HCT116 (cell line): ENCODE data around the gene GCLC. TPM values are rescaled to one million over a fixed set of nuclear protein-coding genes. Genes with fewer than 3 reads are reported as not detected.

ENCODE experiments used
- ATAC-seq: fragments of 200-7000 bp; cut with Tn5 transposase; 2 replicates; pipeline ENCODE4 v1.9.1; 2020; ENCODE audit warnings: mild to moderate bottlenecking, moderate library complexity
- BruUV-seq: library from RNA; stranded (reverse); fragments of 400-500 nt; replicated peaks from 2 replicates; lab custom pipeline; 2021; lab: Mats Ljungman, UMichigan
- CTCF ChIA-PET: fragments of 300-600 bp; sonication (Branson Sonifier 250); formaldehyde crosslinking; loops from one replicate; lab custom pipeline; 2021; ENCODE audit warnings: antibody characterized with exemption; lab: Charles Lee
- POLR2A ChIA-PET: fragments of 300-600, 350-600 bp; sonication (Branson Sonifier 250); formaldehyde crosslinking; loops from one replicate; lab custom pipeline; 2021; ENCODE audit warnings: antibody characterized with exemption; lab: Charles Lee
- RAD21 ChIA-PET, 2 experiments: fragments of 300-600 bp; sonication (Branson Sonifier 250); formaldehyde crosslinking; loops; one replicate each; lab custom pipeline; 2023; ENCODE audit warnings: low total read pairs in 2 of 2; ENCODE audit not compliant: uncharacterized antibody in 2 of 2, unreplicated experiment in 2 of 2, low non-redundant PET in 1 of 2; lab: Charles Lee
- DNase-seq: peaks from one replicate; pipeline ENCODE4 v3.0.0-alpha.2; 2010; ENCODE audit warnings: low read depth, low spot score
- H2AFZ ChIP-seq: fragments of 200-600 bp; shearing (Covaris generic), sonication (generic); 2 replicates; pipeline ENCODE4 v1.6.1; 2017; ENCODE audit warnings: low read depth, mixed run types, mixed read lengths, antibody characterized with exemption, low read length; ENCODE audit not compliant: poor library complexity, severe bottlenecking
- H3K27ac ChIP-seq: 2 replicates; pipeline ENCODE4 v1.5.1; 2012; ENCODE audit warnings: low read depth, low read length
- H3K27me3 ChIP-seq: fragments of 200-600 bp; sonication (generic); 2 replicates; pipeline ENCODE4 v1.6.1; 2016; ENCODE audit warnings: mixed run types, low read length, mixed read lengths; ENCODE audit not compliant: insufficient read depth
- H3K36me3 ChIP-seq, 2 experiments: fragments of 200-500 bp in 1 of 2; fragments of 200-600 bp in 1 of 2; sonication (Bioruptor generic) in 1 of 2; sonication (generic) in 1 of 2; 2 replicates each; pipeline versions ENCODE4 v1.5.1 to v1.6.1; 2014 to 2016; ENCODE audit warnings: low read length in 2 of 2, inconsistent platforms in 1 of 2, mixed read lengths in 1 of 2, mixed run types in 1 of 2; ENCODE audit not compliant: insufficient read depth in 2 of 2, control insufficient read depth in 1 of 2
- H3K4me1 ChIP-seq, 2 experiments: fragments of 200-600 bp in 1 of 2; sonication (generic) in 1 of 2; 2 replicates each; pipeline versions ENCODE4 v1.5.1 to v1.6.1; 2012 to 2017; ENCODE audit warnings: low read length in 2 of 2, inconsistent platforms in 1 of 2, mild to moderate bottlenecking in 1 of 2, mixed read lengths in 1 of 2, mixed run types in 1 of 2, moderate library complexity in 1 of 2; ENCODE audit not compliant: insufficient read depth in 2 of 2, control insufficient read depth in 1 of 2
- H3K4me2 ChIP-seq: fragments of 200-600 bp; sonication (generic); 2 replicates; pipeline ENCODE4 v1.6.1; 2017; ENCODE audit warnings: mixed run types, low read length, mixed read lengths
- H3K4me3 ChIP-seq, 2 experiments: fragments of 200-600 bp in 1 of 2; sonication (generic) in 1 of 2; replicated peaks in 1 of 2; 2 replicates each; pipeline ENCODE4 v1.5.1; 2011 to 2016; ENCODE audit warnings: low read length in 2 of 2, control low read depth in 1 of 2, low read depth in 1 of 2, mild to moderate bottlenecking in 1 of 2, mixed read lengths in 1 of 2, mixed run types in 1 of 2
- H3K79me2 ChIP-seq: fragments of 200-600 bp; sonication (generic); 2 replicates; pipeline ENCODE4 v1.6.1; 2017; ENCODE audit warnings: mild to moderate bottlenecking, mixed run types, low read length, moderate library complexity, mixed read lengths; ENCODE audit not compliant: insufficient read depth
- H3K9ac ChIP-seq: fragments of 200-600 bp; sonication (generic); 2 replicates; pipeline ENCODE4 v1.6.1; 2016; ENCODE audit warnings: low read length, mixed read lengths
- H3K9me2 ChIP-seq: fragments of 200-600 bp; sonication (generic), shearing (Covaris generic); 2 replicates; pipeline ENCODE4 v1.6.1; 2017; ENCODE audit warnings: mixed run types, mild to moderate bottlenecking, moderate library complexity; ENCODE audit not compliant: insufficient read depth
- H3K9me3 ChIP-seq, 2 experiments: fragments of 200-500 bp in 1 of 2; fragments of 200-600 bp in 1 of 2; sonication (Bioruptor generic) in 1 of 2; sonication (generic) in 1 of 2; 2 replicates each; pipeline ENCODE4 v1.6.1; 2014 to 2017; ENCODE audit warnings: low read length in 2 of 2, mixed read lengths in 2 of 2, inconsistent platforms in 1 of 2, low read depth in 1 of 2, mild to moderate bottlenecking in 1 of 2, mixed run types in 1 of 2, moderate library complexity in 1 of 2; ENCODE audit not compliant: control insufficient read depth in 1 of 2, insufficient read depth in 1 of 2
- H4K20me1 ChIP-seq: fragments of 200-600 bp; sonication (generic), shearing (Covaris generic); 2 replicates; pipeline ENCODE4 v1.6.1; 2017; ENCODE audit warnings: mixed run types, mild to moderate bottlenecking, moderate library complexity; ENCODE audit not compliant: insufficient read depth
- CBX3 ChIP-seq: IDR thresholded peaks from 2 replicates; pipeline ENCODE4 v1.6.1; 2012; ENCODE audit warnings: low read depth
- CEBPB ChIP-seq: IDR thresholded peaks from 2 replicates; pipeline ENCODE4 v1.6.1; 2012; ENCODE audit warnings: low read depth
- ELF1 ChIP-seq: IDR thresholded peaks from 2 replicates; pipeline ENCODE4 v1.6.1; 2012; ENCODE audit warnings: low read depth, borderline replicate concordance
- EZH2 ChIP-seq: fragments of 200-600 bp; sonication (generic); IDR thresholded peaks from 2 replicates; pipeline ENCODE4 v1.6.1; 2017; ENCODE audit warnings: antibody characterized with exemption, mixed run types
- EZH2phosphoT487 ChIP-seq: fragments of 200-600 bp; IDR thresholded peaks from 2 replicates; pipeline ENCODE4 v1.6.1; 2018; ENCODE audit warnings: antibody characterized with exemption, borderline replicate concordance
- FOSL1 ChIP-seq: IDR thresholded peaks from 2 replicates; pipeline ENCODE4 v1.6.1; 2012; ENCODE audit warnings: low read depth
- JUND ChIP-seq: IDR thresholded peaks from 2 replicates; pipeline ENCODE4 v1.6.1; 2012
- POLR2A ChIP-seq: IDR thresholded peaks from 2 replicates; pipeline ENCODE4 v1.7.0; 2011; ENCODE audit warnings: borderline replicate concordance; ENCODE audit not compliant: insufficient read depth, insufficient read length; ENCODE audit errors: extremely low read depth
- POLR2AphosphoS5 ChIP-seq: IDR thresholded peaks from 2 replicates; pipeline ENCODE4 v1.6.1; 2011; ENCODE audit warnings: mild to moderate bottlenecking, low read depth, low read length, moderate library complexity
- SIN3A ChIP-seq: IDR thresholded peaks from 2 replicates; pipeline ENCODE4 v1.6.1; 2012; ENCODE audit warnings: low read depth
- SP1 ChIP-seq: IDR thresholded peaks from 2 replicates; pipeline ENCODE4 v1.6.1; 2012; ENCODE audit warnings: low read depth
- SRF ChIP-seq: IDR thresholded peaks from 2 replicates; pipeline ENCODE4 v1.6.1; 2012; ENCODE audit warnings: low read depth
- TCF7L2 ChIP-seq: IDR thresholded peaks from 2 replicates; pipeline ENCODE4 v1.7.0; 2011; ENCODE audit warnings: borderline replicate concordance, inconsistent platforms; ENCODE audit not compliant: insufficient read depth, insufficient read length; ENCODE audit errors: extremely low read depth
- YY1 ChIP-seq: IDR thresholded peaks from 2 replicates; pipeline ENCODE4 v1.6.1; 2011; ENCODE audit warnings: low read length, low read depth, moderate library complexity, mild to moderate bottlenecking; ENCODE audit not compliant: insufficient replicate concordance; ENCODE audit errors: extremely low read depth
- ZFX ChIP-seq: fragments of 450-650 bp; IDR thresholded peaks from 2 replicates; pipeline ENCODE4 v1.6.1; 2017
- ZNF274 ChIP-seq: fragments of 200-500 bp; sonication (Bioruptor generic); IDR thresholded peaks from 2 replicates; pipeline ENCODE4 v1.6.1; 2014; ENCODE audit warnings: mild to moderate bottlenecking, low read depth, low read length, inconsistent platforms
- intact Hi-C: fragments of 100-400 bp; cut with micrococcal nuclease; formaldehyde crosslinking; loops from 2 replicates; pipeline ENCODE4 v1.10.0; 2022
- total RNA-seq: library from RNA; stranded (reverse); gene quantifications from one replicate; pipeline ENCODE4 v1.2.1, GENCODE V29; 2021; ENCODE audit not compliant: unreplicated experiment
- TF ChIP-seq, protein P1 (sequence below), 3 experiments: fragments of 200-600 bp in 1 of 3; sonication (generic) in 1 of 3; IDR thresholded peaks in 2 of 3; conservative IDR thresholded peaks in 1 of 3; 2 replicates each; pipeline ENCODE4 v1.5.1; 2012 to 2017; ENCODE audit warnings: low read depth in 2 of 3, low read length in 2 of 3, antibody characterized with exemption in 1 of 3, borderline replicate concordance in 1 of 3, control low read depth in 1 of 3, mild to moderate bottlenecking in 1 of 3, mixed read lengths in 1 of 3, mixed run types in 1 of 3, moderate library complexity in 1 of 3; ENCODE audit not compliant: insufficient read depth in 1 of 3
- TF ChIP-seq, protein P2 (sequence below): IDR thresholded peaks from 2 replicates; pipeline ENCODE4 v1.6.1; 2012
- TF ChIP-seq, protein P3 (sequence below): IDR thresholded peaks from 2 replicates; pipeline ENCODE4 v1.6.1; 2012; ENCODE audit warnings: low read depth
- TF ChIP-seq, protein P4 (sequence below): IDR thresholded peaks from 2 replicates; pipeline ENCODE4 v1.6.1; 2011; ENCODE audit warnings: mild to moderate bottlenecking, low read length, moderate library complexity; ENCODE audit not compliant: insufficient replicate concordance; ENCODE audit errors: extremely low read depth

Gene GCLC
- total RNA-seq, 1 experiment from 2014 or later: 72.0 TPM

DNA sequence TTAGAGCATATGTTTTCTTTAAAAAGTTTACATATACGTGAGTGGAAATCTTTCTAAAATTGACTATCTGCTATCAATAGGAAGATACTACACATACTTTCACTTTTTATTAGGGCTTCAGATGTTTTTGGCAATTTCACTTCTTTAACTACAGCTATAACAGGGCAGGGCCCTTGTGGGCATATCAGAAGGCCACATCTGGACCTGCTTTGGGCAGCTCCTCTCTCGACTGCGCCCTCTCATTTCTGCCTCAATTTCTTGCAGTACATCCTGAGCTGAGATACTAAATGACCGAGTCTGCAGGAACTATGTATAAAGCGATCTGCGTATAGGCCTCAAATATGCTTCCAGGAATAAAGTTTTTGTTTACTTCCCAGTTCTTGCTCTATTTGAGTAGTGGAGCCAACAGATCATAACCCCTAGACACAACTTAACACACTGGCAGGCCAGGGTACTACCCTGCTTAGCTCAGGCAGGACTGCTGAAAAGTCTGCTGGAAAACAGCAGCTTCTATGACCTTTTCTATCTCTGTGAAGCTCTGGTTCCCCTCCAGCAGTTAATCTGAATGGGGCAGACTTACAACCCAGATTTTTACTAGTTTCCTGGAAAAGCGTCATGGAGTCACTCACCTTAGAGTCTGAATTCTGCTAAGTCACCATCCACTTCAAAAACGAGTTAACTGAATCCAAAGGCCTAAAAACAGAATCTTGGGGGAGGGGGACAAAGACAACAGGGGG lies 12.7 kb downstream of the GCLC start:
- ATAC-seq: no peak
- intact Hi-C loops: no loop called here
- Histone ChIP-seq H2AFZ (no peak overlapping the region), H3K9me2 (no peaks in the 10 kb centered on the region), H3K79me2 (peaks cover 100% of the 10 kb centered on the region), H3K4me2 (no peak overlapping the region), H3K4me3 (no peak overlapping the region), H3K9ac (no peak overlapping the region), H3K4me1 (peaks cover 0 to 3% of the 10 kb centered on the region in 2 experiments; a peak in 1 of 4 replicates), H4K20me1 (peaks cover 9% of the 10 kb centered on the region; the same call in 1 of the 2 replicates), H3K36me3 (no peaks in the 10 kb centered on the region), H3K9me3 (no peaks in the 10 kb centered on the region), H3K27me3 (no peaks in the 10 kb centered on the region), H3K27ac (no peak overlapping the region)
- no peak for TF ChIP-seq ZFX
- TF ChIP-seq CEBPB: no peak
- no peak for TF ChIP-seq SRF
- TF ChIP-seq, protein P1, sequence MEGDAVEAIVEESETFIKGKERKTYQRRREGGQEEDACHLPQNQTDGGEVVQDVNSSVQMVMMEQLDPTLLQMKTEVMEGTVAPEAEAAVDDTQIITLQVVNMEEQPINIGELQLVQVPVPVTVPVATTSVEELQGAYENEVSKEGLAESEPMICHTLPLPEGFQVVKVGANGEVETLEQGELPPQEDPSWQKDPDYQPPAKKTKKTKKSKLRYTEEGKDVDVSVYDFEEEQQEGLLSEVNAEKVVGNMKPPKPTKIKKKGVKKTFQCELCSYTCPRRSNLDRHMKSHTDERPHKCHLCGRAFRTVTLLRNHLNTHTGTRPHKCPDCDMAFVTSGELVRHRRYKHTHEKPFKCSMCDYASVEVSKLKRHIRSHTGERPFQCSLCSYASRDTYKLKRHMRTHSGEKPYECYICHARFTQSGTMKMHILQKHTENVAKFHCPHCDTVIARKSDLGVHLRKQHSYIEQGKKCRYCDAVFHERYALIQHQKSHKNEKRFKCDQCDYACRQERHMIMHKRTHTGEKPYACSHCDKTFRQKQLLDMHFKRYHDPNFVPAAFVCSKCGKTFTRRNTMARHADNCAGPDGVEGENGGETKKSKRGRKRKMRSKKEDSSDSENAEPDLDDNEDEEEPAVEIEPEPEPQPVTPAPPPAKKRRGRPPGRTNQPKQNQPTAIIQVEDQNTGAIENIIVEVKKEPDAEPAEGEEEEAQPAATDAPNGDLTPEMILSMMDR (IDR thresholded peaks at IDR 0.05 in 2 of 3, conservative IDR thresholded peaks at IDR 0.05 in 1 of 3; ENCODE audit: borderline replicate concordance in 1 of 3, insufficient read depth in 1 of 3, low read depth in 2 of 3, low read length in 2 of 3): no peak
- no peak for TF ChIP-seq POLR2A
- TF ChIP-seq, protein P2, sequence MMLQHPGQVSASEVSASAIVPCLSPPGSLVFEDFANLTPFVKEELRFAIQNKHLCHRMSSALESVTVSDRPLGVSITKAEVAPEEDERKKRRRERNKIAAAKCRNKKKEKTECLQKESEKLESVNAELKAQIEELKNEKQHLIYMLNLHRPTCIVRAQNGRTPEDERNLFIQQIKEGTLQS: no peak
- TF ChIP-seq POLR2AphosphoS5: no peak
- no peak for TF ChIP-seq JUND
- TF ChIP-seq EZH2: no peak
- no peak for TF ChIP-seq ELF1
- TF ChIP-seq TCF7L2: no peak
- no peak for TF ChIP-seq EZH2phosphoT487
- TF ChIP-seq YY1: no peak
- no peak for TF ChIP-seq FOSL1
- TF ChIP-seq, protein P3, sequence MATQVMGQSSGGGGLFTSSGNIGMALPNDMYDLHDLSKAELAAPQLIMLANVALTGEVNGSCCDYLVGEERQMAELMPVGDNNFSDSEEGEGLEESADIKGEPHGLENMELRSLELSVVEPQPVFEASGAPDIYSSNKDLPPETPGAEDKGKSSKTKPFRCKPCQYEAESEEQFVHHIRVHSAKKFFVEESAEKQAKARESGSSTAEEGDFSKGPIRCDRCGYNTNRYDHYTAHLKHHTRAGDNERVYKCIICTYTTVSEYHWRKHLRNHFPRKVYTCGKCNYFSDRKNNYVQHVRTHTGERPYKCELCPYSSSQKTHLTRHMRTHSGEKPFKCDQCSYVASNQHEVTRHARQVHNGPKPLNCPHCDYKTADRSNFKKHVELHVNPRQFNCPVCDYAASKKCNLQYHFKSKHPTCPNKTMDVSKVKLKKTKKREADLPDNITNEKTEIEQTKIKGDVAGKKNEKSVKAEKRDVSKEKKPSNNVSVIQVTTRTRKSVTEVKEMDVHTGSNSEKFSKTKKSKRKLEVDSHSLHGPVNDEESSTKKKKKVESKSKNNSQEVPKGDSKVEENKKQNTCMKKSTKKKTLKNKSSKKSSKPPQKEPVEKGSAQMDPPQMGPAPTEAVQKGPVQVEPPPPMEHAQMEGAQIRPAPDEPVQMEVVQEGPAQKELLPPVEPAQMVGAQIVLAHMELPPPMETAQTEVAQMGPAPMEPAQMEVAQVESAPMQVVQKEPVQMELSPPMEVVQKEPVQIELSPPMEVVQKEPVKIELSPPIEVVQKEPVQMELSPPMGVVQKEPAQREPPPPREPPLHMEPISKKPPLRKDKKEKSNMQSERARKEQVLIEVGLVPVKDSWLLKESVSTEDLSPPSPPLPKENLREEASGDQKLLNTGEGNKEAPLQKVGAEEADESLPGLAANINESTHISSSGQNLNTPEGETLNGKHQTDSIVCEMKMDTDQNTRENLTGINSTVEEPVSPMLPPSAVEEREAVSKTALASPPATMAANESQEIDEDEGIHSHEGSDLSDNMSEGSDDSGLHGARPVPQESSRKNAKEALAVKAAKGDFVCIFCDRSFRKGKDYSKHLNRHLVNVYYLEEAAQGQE: no peak
- no peak for TF ChIP-seq SP1
- TF ChIP-seq CBX3: no peak
- no peak for TF ChIP-seq SIN3A
- no peak for TF ChIP-seq ZNF274
- TF ChIP-seq, protein P4, sequence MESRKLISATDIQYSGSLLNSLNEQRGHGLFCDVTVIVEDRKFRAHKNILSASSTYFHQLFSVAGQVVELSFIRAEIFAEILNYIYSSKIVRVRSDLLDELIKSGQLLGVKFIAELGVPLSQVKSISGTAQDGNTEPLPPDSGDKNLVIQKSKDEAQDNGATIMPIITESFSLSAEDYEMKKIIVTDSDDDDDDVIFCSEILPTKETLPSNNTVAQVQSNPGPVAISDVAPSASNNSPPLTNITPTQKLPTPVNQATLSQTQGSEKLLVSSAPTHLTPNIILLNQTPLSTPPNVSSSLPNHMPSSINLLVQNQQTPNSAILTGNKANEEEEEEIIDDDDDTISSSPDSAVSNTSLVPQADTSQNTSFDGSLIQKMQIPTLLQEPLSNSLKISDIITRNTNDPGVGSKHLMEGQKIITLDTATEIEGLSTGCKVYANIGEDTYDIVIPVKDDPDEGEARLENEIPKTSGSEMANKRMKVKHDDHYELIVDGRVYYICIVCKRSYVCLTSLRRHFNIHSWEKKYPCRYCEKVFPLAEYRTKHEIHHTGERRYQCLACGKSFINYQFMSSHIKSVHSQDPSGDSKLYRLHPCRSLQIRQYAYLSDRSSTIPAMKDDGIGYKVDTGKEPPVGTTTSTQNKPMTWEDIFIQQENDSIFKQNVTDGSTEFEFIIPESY: no peak
- ChIA-PET CTCF (interaction anchor here (1.9 kb wide), 1 partner anchor 187 kb away, joined by 7 read pairs; no protein-coding TSS in a partner anchor), POLR2A (interaction anchor here (1.0 kb wide), 1 partner anchor 13 kb away, joined by 4 read pairs; the partner anchor contains the start of gene GCLC), RAD21 (no interaction called here)
- BruUV-seq: no TSS peak
- DNase-seq: no peak
